HG03066 (cell line): ENCODE data around the gene CRYGD.
"Not testable (repeated sequence)": the region's sequence is repeated elsewhere in the genome, so short reads cannot be mapped to it uniquely, and the experiment has no call there.

Experiments used
- ATAC-seq: cut with Tn5 transposase; IDR thresholded peaks from one replicate; pipeline ENCODE4 v1.9.1; 2021; ENCODE audit warnings: low read depth; ENCODE audit not compliant: unreplicated experiment

CRYGD gene

GRCh38 chr2:208124013-208124715 is at the start of gene CRYGD:
TSS of gene CRYGD (minus strand) at chr2:208124524. CDS start at chr2:208124473, 51 bp downstream.
- not testable (repeated sequence) for ATAC-seq

- no peak for ATAC-seq
Observed at GRCh38 chr2:208172125-208172524, 47.8 kb upstream of the CRYGD start.

GRCh38 chr2:208164951-208165755 is 40.8 kb upstream of the CRYGD start:
- no peak for ATAC-seq

- ATAC-seq = no peak
Observed at GRCh38 chr2:208163489-208163888, 39.2 kb upstream of the CRYGD start, which contains the start of gene CRYGA. TSS of gene CRYGA (minus strand) at chr2:208163589. CDS start at chr2:208163556, 33 bp downstream.

GRCh38 chr2:208156439-208156838 is 32.1 kb upstream of the CRYGD start:
- no peak for ATAC-seq

DNA sequence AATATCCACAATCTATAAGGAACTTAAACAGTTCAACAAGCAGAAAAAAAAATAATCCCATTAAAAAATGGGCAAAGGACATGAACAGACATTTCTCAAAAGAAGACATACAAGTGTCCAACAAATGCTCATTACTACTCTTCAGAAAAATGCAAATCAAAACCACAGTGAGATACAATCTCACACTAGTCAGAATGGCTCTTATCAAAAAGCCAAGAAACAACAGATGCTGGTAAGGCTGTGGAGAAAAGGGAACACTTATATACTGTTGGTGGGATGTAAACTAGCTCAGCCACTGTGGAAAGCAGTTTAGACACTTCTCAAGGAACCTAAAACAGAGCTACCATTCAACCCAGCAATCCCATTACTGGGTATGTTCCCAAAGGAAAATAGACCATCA is 28.8 kb upstream of the CRYGD start:
- ATAC-seq = no peak

DNA sequence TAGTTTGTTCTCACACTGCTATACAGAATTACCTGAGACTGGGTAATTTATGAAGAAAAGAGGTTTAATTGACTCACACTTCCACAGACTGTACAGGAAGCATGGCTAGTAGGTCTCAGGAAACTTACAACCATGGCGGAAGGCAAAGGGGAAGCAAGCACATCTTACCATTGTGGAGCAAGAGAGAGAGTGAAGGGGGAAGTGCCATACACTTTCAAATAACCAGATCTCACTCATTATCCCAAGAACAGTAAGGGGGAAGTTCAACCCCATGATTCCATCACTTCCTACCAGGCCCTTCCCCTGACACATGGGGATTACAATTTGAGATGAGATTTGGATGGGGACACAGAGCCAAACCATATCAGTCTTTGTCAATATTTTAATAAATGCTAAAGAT is 26.6 kb upstream of the CRYGD start:
- ATAC-seq = no peak

- no peak for ATAC-seq
Observed at GRCh38 chr2:208150094-208150493, 25.8 kb upstream of the CRYGD start.

DNA sequence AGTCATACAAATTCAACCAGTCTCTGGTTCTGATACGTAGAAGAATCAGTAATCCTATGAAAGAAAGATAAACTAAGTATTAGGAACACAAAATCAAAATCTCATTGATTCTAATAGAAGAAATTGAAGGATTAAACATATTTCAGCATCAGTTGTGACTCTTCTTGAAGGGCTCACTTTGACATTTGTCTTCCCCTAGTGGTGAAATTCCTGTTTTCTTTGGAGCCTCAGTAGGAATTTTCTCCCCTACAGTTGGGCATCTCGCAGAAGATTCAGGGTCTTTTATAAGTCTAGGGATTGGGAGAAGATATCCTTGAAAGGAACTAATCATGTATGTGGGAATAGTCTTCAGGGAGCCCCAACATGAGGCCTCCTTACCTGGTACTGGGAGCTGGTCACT is 24.5 kb upstream of the CRYGD start:
- ATAC-seq = no peak

DNA sequence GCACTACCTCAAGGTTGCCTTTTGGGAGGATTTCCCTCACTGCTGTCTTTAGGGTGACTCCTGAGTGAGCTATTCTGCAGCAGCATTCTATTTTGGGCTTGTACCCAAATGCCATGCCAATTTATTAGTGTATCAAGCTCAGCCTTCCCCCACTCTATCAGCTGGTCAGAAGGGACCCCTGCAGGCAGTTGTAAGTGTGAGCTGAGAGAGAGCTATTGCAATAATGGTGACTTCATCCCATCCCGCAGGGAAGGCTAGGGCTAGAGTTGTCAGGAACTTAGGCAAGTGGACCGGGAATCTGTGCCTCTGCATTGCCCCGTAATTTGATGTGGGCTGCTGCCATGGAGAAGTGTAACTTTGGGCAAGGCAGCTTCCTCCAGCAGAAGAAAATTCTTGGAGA is 23.4 kb upstream of the CRYGD start:
- no peak for ATAC-seq

- no peak for ATAC-seq
Observed at GRCh38 chr2:208147008-208147407, 22.7 kb upstream of the CRYGD start.

GRCh38 chr2:208146006-208146405 is 21.7 kb upstream of the CRYGD start, which contains the start of gene CRYGB:
TSS of gene CRYGB (minus strand) at chr2:208146158. CDS start at chr2:208146120, 38 bp downstream.
- ATAC-seq = no peak

- ATAC-seq = no peak
Observed at GRCh38 chr2:208142925-208143799, 18.8 kb upstream of the CRYGD start.

DNA sequence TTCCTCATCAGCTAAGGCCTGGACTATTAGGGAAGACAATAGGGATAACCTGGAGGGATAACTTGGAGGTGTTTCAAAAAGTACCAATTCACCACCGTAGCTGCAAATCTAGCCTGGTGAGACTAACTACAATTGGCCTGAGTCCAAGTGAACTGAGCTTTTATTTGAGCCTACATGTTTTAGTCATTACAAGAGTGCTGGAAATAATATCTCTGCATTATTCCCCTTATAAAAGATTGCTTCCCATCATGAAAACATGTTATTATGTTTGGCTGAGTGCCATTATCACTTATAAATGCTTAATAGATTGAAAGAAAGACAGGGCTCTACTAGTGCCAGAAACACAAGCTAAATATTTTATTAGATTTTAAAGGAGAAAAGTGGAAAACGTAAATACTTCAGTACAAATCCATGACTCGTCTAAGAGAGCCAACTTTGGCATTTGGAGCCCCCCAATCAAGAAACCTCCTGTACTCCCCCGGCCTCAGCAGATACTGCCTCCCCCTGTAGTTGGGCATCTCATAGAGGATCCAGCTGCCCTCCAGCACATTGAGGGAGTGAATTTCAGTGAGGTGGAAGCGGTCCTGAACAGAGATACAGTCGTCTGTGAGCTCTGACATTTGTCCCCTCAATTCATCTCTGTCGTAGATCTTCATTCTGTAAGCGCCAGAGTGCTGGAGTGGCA is 18.1 kb upstream of the CRYGD start:
- no peak for ATAC-seq

- no peak for ATAC-seq
Observed at GRCh38 chr2:208139447-208139846, 15.1 kb upstream of the CRYGD start.

DNA sequence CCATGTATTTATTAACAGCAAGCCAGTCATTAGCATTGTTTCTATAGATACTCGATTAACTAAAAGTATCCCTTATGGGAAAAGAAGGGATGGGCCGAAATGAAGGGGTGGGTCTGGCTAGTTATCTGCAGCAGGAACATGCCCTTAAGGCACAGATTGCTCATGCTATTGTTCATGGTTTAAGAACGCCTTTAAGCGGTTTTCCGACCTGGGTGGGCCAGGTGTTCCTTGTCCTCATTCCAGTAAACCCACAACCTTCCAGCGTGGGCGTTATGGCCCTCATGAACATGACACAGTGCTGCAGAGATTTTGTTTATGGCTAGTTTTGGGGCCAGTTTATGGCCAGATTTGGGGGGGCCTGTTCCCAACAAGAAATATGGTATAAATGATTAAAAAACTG is 14.0 kb upstream of the CRYGD start:
- not testable (repeated sequence) for ATAC-seq

DNA sequence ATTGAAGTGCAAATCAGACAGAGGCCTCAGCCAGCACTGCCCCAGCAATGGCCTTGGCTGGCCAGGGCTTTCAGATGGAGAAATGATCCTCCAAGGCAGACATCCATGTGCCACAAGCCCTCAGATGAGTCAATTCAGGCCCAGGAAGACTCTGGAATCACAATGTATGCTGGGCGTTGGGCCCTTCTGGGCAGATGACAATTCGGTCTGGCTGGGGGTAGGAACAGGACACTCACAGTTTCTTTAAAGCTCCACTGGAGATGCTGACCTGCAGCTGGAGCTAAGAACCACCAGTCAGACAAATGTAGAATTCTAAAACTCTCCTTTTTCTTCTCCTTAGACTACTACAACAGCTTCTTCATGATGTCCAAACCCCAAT is 12.4 kb upstream of the CRYGD start:
- no peak for ATAC-seq

DNA sequence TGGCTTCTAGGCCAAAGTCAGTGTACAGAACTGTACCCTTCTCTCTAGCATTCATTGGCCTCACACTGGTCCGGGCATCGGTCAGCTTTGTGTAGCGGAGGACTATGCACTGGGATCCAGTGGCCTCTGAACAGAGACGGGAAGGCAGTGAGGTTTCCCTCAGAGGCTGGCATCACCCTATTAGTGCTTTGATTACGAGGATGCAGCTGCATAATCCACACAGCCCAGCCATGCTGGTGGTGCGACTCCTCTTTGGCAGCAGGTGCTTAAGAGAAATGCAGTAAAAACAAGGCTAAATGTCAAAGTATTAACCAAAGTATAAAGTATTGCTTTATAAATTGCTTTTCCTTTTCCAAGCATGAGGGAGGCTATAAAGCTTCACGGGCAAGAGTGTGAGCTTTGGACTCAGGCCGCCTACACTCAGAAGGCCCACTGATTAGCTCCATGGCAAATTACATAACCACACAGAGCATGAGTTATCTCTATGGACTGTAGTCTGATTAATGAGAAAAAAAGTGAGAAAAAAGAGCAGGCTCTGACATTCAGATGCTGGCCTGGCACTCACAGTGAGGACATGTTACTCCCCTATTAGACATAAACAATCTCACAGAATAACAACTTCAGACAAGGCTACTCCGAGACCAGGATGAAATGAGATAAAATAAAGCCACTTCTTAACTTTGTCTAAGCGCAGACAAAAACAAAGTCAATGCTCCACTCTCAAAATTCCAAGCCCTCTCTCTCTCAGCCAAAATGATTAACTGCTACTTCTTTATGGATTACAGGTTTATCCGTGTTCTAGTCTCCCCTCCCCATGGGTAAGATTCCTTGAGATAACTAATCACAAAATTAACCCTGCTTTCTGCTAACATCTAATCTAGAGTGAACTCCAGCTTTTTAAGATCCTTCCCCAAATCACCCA is 11.7 kb upstream of the CRYGD start:
- no peak for ATAC-seq

DNA sequence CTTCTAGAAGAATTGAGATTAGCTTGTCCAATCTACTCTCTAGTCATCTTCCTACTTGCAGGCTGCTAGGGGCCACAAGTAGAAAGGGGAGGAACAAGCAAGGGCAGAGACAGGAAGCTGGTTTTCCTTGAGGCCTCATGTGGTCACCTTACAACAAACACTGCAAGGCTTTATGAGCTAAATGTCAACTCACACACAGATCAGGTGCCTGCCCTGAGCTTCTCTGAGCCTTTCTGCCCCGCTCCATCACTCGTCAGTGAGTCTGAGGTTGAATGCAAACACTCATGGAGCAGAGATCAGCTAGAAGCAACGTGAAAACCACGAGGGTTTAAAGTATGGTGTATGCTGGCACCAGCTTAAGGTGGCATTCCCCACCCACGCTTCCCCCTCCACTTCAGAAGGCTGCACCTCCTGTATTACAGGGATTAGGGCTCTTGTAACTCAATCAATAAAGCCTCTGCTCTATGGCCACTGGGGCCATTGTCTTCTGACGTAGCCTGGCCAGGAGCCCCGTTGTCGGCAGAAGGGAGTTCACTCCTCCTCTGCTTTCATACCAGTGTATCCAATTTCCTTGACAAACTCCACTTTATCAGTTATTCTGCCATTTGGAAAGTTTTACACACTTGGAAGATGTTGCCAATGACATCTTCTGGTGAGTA is 10.7 kb upstream of the CRYGD start:
- ATAC-seq = no peak
